K562 (cell line): Measurements from ENCODE around the gene ERLEC1. TPM values are rescaled to one million over a fixed set of nuclear protein-coding genes. Genes with fewer than 3 reads are reported as not detected.

Experiments
- ARHGAP35 ChIP-seq: fragments of 450-650 bp; IDR thresholded peaks from 2 replicates; pipeline ENCODE4 v1.6.1; 2018; ENCODE audit not compliant: partially characterized antibody
- ATF4 ChIP-seq: fragments of 450-650 bp; formaldehyde crosslinking; IDR thresholded peaks from 2 replicates; pipeline ENCODE4 v1.4.0; 2022; ENCODE audit warnings: mild to moderate bottlenecking, moderate library complexity
- BCOR ChIP-seq: fragments of 450-650 bp; IDR thresholded peaks from 2 replicates; pipeline ENCODE4 v1.6.1; 2016
- CBX5 ChIP-seq: IDR thresholded peaks from 2 replicates; pipeline ENCODE4 v1.6.1; 2014; ENCODE audit warnings: low read depth, borderline replicate concordance
- DMBX1 ChIP-seq: fragments of 250-450 bp; sonication (Bioruptor Pico); IDR thresholded peaks from 2 replicates; pipeline ENCODE4 v1.8.0; 2022; ENCODE audit warnings: inconsistent platforms, mild to moderate bottlenecking, moderate library complexity, borderline replicate concordance
- DNMT1 ChIP-seq: fragments of 450-650 bp; IDR thresholded peaks from 2 replicates; pipeline ENCODE4 v1.6.1; 2016; ENCODE audit warnings: antibody characterized with exemption, mild to moderate bottlenecking
- FOSL1 ChIP-seq: fragments of 200-800 bp; sonication (Bioruptor generic); conservative IDR thresholded peaks from 2 replicates; pipeline ENCODE4 v1.6.1; 2016; ENCODE audit warnings: missing genetic modification characterization, missing compliant biosample characterization
- HES1 ChIP-seq: fragments of 450-650 bp; IDR thresholded peaks from 2 replicates; pipeline ENCODE4 v1.6.1; 2016; ENCODE audit warnings: low read depth, mild to moderate bottlenecking, moderate library complexity
- KAT8 ChIP-seq: fragments of 450-650 bp; IDR thresholded peaks from 2 replicates; pipeline ENCODE4 v1.6.1; 2016; ENCODE audit warnings: low read depth, mild to moderate bottlenecking
- KLF1 ChIP-seq: fragments of 450-650 bp; IDR thresholded peaks from 2 replicates; pipeline ENCODE4 v1.6.1; 2016; ENCODE audit warnings: missing genetic modification characterization, missing compliant biosample characterization
- MTF1 ChIP-seq: fragments of 250-450 bp; sonication (Bioruptor Pico); IDR thresholded peaks from 2 replicates; pipeline ENCODE4 v1.9.0; 2021; ENCODE audit warnings: moderate library complexity, mild to moderate bottlenecking, inconsistent platforms, borderline replicate concordance
- NFE2L1 ChIP-seq: fragments of 450-650 bp; IDR thresholded peaks from 2 replicates; pipeline ENCODE4 v1.6.1; 2016; ENCODE audit warnings: missing genetic modification characterization, low read depth, mild to moderate bottlenecking, missing compliant biosample characterization, moderate library complexity, borderline replicate concordance
- NFXL1 ChIP-seq: fragments of 450-650 bp; formaldehyde crosslinking; IDR thresholded peaks from 2 replicates; pipeline ENCODE4 v1.4.0; 2021; ENCODE audit warnings: mild to moderate bottlenecking
- NR2C1 ChIP-seq, 2 experiments: fragments of 450-650 bp; IDR thresholded peaks; 2 replicates each; pipeline ENCODE4 v1.6.1; 2017; ENCODE audit warnings: mild to moderate bottlenecking in 2 of 2, antibody characterized with exemption in 1 of 2, inconsistent platforms in 1 of 2, missing compliant biosample characterization in 1 of 2, missing genetic modification characterization in 1 of 2
- PTBP1 ChIP-seq: fragments of 200-400 bp; formaldehyde crosslinking; IDR thresholded peaks from 2 replicates; pipeline ENCODE4 v1.6.1; 2017; ENCODE audit warnings: low read depth, low read length
- RBM25 ChIP-seq: fragments of 200-400 bp; formaldehyde crosslinking; IDR thresholded peaks from 2 replicates; pipeline ENCODE4 v1.6.1; 2018; ENCODE audit warnings: low read length, low read depth, moderate library complexity; ENCODE audit not compliant: severe bottlenecking
- WHSC1 ChIP-seq: IDR thresholded peaks from one replicate; pipeline ENCODE4 v1.6.1; 2012; ENCODE audit warnings: low read length, control low read depth, inconsistent platforms
- XRCC3 ChIP-seq: fragments of 450-650 bp; IDR thresholded peaks from 2 replicates; pipeline ENCODE4 v1.6.1; 2017; ENCODE audit warnings: mild to moderate bottlenecking, moderate library complexity
- YY1 ChIP-seq, 3 experiments: IDR thresholded peaks; 2 replicates each; pipeline ENCODE4 v1.6.1; 2011; ENCODE audit warnings: low read length in 2 of 3, mild to moderate bottlenecking in 2 of 3, moderate library complexity in 2 of 3, borderline replicate concordance in 1 of 3, control low read depth in 1 of 3, low read depth in 1 of 3; ENCODE audit not compliant: insufficient read depth in 3 of 3, insufficient replicate concordance in 2 of 3, control insufficient read depth in 1 of 3, insufficient read length in 1 of 3; ENCODE audit errors: extremely low read depth in 1 of 3
- ZNF280A ChIP-seq: fragments of 450-650 bp; IDR thresholded peaks from 2 replicates; pipeline ENCODE4 v1.6.1; 2018; ENCODE audit warnings: mild to moderate bottlenecking, low read depth; ENCODE audit not compliant: partially characterized antibody
- ZNF408 ChIP-seq: fragments of 250-450 bp; sonication (Bioruptor Pico); IDR thresholded peaks from 2 replicates; pipeline ENCODE4 v1.4.0; 2020; ENCODE audit warnings: low read depth, mild to moderate bottlenecking, moderate library complexity
- ZNF445 ChIP-seq: fragments of 250-450 bp; sonication (Bioruptor Pico); IDR thresholded peaks from 2 replicates; pipeline ENCODE4 v1.4.0; 2020; ENCODE audit warnings: low read depth, mild to moderate bottlenecking, moderate library complexity
- ZNF551 ChIP-seq: fragments of 250-450 bp; sonication (Bioruptor Pico); IDR thresholded peaks from 2 replicates; pipeline ENCODE4 v1.5.0; 2021; ENCODE audit warnings: mild to moderate bottlenecking, moderate library complexity
- ZNF740 ChIP-seq, 3 experiments: fragments of 200-800 bp in 1 of 3; sonication (Bioruptor generic) in 1 of 3; sonication (generic) in 1 of 3; formaldehyde crosslinking in 1 of 3; IDR thresholded peaks; 2 replicates each; pipeline versions ENCODE4 v1.6.1 to v1.8.0; 2016 to 2022; ENCODE audit warnings: mild to moderate bottlenecking in 2 of 3, missing compliant biosample characterization in 2 of 3, missing genetic modification characterization in 2 of 3, missing genetic modification reagents in 1 of 3
- polyA plus RNA-seq, 8 experiments: library from polyadenylated mRNA; depleted of rRNA in 4 of 8; stranded (reverse) in 5 of 8; unstranded in 3 of 8; fragments of >200 nt; fragmentation: Nextera tagmentation in 2 of 8; fragmentation: Illumina TruSeq in 1 of 8; extraction: Ambion mirVana in 2 of 8; extraction: Trizol in 1 of 8; gene quantifications; 2 replicates each; pipeline versions ENCODE4 v1.2.1 to v1.2.3, GENCODE V29; 2011 to 2014; ENCODE audit warnings: inconsistent platforms in 1 of 8, missing spikeins in 1 of 8
- total RNA-seq, 7 experiments: library from RNA; depleted of rRNA in 6 of 7; stranded (reverse); fragments of >200 nt in 6 of 7; fragmentation: Illumina TruSeq in 2 of 7; extraction: Trizol in 2 of 7; gene quantifications; 2 replicates each; pipeline versions ENCODE4 v1.2.1 to v1.2.3, GENCODE V29; 2011 to 2021; ENCODE audit warnings: low replicate concordance in 1 of 7

Gene ERLEC1
- total and polyA plus RNA-seq, 9 of the 15 experiments (the other 6 are each of a cell fraction or from before 2014, with no cell fraction given) = 12.0 to 41.6 (median 30.6) TPM

GRCh38 chr2:53767405-53768241 is 19.2 kb upstream of the ERLEC1 start, which contains the start of gene CHAC2 (continued):
- TF ChIP-seq ZNF280A (no peak), ZNF740 (CRISPR knock-in tag; IDR thresholded peaks at IDR 0.05) (no peak), ZNF740 (tag; IDR thresholded peaks at IDR 0.05) (no peak), WHSC1 (no peak), KAT8 (no peak), XRCC3 (no peak), NFXL1 (CRISPR knock-in tag) (no peak), NR2C1 (IDR thresholded peaks at IDR 0.05) (peak; percentile 47; the same call in 1 of the 2 replicates), NR2C1 (tag; IDR thresholded peaks at IDR 0.05) (peak; percentile 74), BCOR (no peak), PTBP1 (no peak), CBX5 (no peak), DNMT1 (no peak), DMBX1 (no peak), ZNF445 (no peak), ZNF551 (CRISPR knock-in tag) (no peak), ZNF408 (no peak), RBM25 (no peak), MTF1 (CRISPR knock-in tag) (no peak), FOSL1 (no peak), ARHGAP35 (no peak), KLF1 (no peak), ATF4 (CRISPR knock-in tag) (no peak), NFE2L1 (tag) (no peak), YY1 (IDR thresholded peaks at IDR 0.05; ENCODE audit: borderline replicate concordance in 1 of 3, control insufficient read depth in 1 of 3, extremely low read depth in 1 of 3, insufficient read depth in 3 of 3, insufficient read length in 1 of 3, insufficient replicate concordance in 2 of 3, low read depth in 1 of 3, low read length in 2 of 3) (peak in 2 of 3 experiments; percentile 41 to 67), HES1 (no peak)
